OCI-LY1 (cell line): ENCODE data around the gene PGK2.

Source experiments
- EZH2 ChIP-seq: fragments of 200-600 bp; sonication (generic), shearing (Covaris generic); IDR thresholded peaks from 2 replicates; pipeline ENCODE4 v1.8.0; 2017; ENCODE audit warnings: borderline replicate concordance, mixed run types, mild to moderate bottlenecking, antibody characterized with exemption, low read length, moderate library complexity, mixed read lengths
- TF ChIP-seq, protein P1 (sequence below): fragments of 200-600 bp; sonication (generic), shearing (Covaris generic); IDR thresholded peaks from 2 replicates; pipeline ENCODE4 v1.5.1; 2017; ENCODE audit warnings: mild to moderate bottlenecking, antibody characterized with exemption, low read length, moderate library complexity, mixed read lengths

DNA sequence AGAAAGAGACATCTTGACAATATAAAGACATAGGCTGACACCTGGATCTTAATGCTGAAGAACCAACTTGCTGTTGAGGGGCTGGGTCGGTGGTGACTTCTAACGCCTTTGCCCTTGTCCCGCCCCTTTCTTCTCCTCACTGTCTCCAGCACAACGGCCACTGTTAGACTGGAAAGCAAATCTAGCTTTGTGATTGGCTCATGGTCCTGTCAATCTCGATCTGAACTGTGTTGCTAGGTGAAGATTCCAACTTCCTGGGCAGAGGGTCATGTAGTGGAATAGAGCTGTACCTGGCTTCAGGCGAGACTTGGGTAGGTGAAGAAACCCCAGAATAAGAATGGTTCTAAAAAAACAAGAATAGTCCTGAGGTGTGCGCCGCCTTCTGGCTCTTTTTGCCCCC is at the start of gene PGK2:
- no peak for TF ChIP-seq EZH2
- TF ChIP-seq, protein P1, sequence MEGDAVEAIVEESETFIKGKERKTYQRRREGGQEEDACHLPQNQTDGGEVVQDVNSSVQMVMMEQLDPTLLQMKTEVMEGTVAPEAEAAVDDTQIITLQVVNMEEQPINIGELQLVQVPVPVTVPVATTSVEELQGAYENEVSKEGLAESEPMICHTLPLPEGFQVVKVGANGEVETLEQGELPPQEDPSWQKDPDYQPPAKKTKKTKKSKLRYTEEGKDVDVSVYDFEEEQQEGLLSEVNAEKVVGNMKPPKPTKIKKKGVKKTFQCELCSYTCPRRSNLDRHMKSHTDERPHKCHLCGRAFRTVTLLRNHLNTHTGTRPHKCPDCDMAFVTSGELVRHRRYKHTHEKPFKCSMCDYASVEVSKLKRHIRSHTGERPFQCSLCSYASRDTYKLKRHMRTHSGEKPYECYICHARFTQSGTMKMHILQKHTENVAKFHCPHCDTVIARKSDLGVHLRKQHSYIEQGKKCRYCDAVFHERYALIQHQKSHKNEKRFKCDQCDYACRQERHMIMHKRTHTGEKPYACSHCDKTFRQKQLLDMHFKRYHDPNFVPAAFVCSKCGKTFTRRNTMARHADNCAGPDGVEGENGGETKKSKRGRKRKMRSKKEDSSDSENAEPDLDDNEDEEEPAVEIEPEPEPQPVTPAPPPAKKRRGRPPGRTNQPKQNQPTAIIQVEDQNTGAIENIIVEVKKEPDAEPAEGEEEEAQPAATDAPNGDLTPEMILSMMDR: no peak
